Loucy (cell line): ENCODE data around the gene LDAH.

Experiments
- EZH2phosphoT487 ChIP-seq: fragments of 200-600 bp; IDR thresholded peaks from 2 replicates; pipeline ENCODE4 v1.6.1; 2018; ENCODE audit warnings: antibody characterized with exemption, mild to moderate bottlenecking, moderate library complexity, borderline replicate concordance
- TF ChIP-seq, protein P1 (sequence below): fragments of 200-600 bp; sonication (generic); conservative IDR thresholded peaks from 2 replicates; pipeline ENCODE4 v1.5.1; 2014; ENCODE audit warnings: mild to moderate bottlenecking, antibody characterized with exemption, low read length

DNA sequence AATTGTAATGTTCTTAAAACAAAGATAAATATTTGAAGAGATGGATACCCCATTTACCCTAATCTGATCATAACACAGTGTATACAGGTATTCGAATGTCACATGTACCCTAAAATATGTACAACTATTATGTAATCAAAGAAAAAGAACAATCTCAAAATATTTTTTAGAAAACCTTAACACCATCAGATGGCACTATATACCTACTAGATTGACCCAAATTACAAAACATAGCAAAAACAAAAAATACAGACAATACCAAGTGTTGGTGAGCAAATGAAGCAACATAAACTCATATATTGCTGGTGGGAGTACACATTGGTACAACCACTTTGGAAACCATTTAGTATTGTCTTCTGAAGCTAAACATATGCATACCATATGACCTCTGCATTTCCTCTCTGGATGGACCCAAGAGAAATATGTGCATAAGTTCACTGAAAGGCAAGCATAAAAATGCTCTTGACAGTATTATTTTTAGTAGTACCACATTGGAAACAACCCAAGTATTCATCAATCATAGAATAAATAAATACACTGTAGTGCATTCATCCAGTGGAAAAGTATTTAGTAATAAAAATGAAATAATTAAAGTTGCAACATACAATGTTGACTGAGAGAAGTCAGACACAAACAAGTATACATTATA lies 100.2 kb downstream of the LDAH start:
- TF ChIP-seq, protein P1, sequence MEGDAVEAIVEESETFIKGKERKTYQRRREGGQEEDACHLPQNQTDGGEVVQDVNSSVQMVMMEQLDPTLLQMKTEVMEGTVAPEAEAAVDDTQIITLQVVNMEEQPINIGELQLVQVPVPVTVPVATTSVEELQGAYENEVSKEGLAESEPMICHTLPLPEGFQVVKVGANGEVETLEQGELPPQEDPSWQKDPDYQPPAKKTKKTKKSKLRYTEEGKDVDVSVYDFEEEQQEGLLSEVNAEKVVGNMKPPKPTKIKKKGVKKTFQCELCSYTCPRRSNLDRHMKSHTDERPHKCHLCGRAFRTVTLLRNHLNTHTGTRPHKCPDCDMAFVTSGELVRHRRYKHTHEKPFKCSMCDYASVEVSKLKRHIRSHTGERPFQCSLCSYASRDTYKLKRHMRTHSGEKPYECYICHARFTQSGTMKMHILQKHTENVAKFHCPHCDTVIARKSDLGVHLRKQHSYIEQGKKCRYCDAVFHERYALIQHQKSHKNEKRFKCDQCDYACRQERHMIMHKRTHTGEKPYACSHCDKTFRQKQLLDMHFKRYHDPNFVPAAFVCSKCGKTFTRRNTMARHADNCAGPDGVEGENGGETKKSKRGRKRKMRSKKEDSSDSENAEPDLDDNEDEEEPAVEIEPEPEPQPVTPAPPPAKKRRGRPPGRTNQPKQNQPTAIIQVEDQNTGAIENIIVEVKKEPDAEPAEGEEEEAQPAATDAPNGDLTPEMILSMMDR: peak; percentile 40
- TF ChIP-seq EZH2phosphoT487: no peak
